GM12878 (cell line): Measurements from ENCODE around the gene ADSS1. TPM values are rescaled to one million over a fixed set of nuclear protein-coding genes. Genes with fewer than 3 reads are reported as not detected.

Experiments used
- ATAC-seq: fragments of 200-7000 bp; cut with Tn5 transposase; 3 replicates; pipeline ENCODE4 v1.9.1; 2020; ENCODE audit warnings: mild to moderate bottlenecking, moderate library complexity
- BruUV-seq: library from RNA; stranded (reverse); fragments of 400-500 nt; replicated peaks from 2 replicates; lab custom pipeline; 2021; lab: Mats Ljungman, UMichigan
- CTCF ChIA-PET: fragments of 300-600 bp; sonication (Branson Sonifier 250); formaldehyde crosslinking; extraction: SDS; loops from one replicate; lab custom pipeline; 2021; ENCODE audit warnings: inconsistent platforms; lab: Yijun Ruan, JAX
- POLR2A ChIA-PET: fragments of 350-600 bp; formaldehyde crosslinking; extraction: SDS; loops from one replicate; lab custom pipeline; 2021; ENCODE audit warnings: inconsistent platforms; lab: Charles Lee
- RAD21 ChIA-PET: fragments of 300-600 bp; sonication (Branson Sonifier 250); formaldehyde crosslinking; loops from one replicate; lab custom pipeline; 2023; ENCODE audit warnings: antibody characterized with exemption; ENCODE audit not compliant: unreplicated experiment; lab: Charles Lee
- SMC1A ChIA-PET: fragments of 300-600 bp; sonication (Branson Sonifier 250); formaldehyde crosslinking; loops from one replicate; lab custom pipeline; 2023; ENCODE audit not compliant: unreplicated experiment, uncharacterized antibody; lab: Charles Lee
- DNase-seq: peaks from one replicate; pipeline ENCODE4 v3.0.0-alpha.2; 2011; ENCODE audit warnings: low read depth, low spot score
- FAIRE-seq: peaks from 3 replicates; lab custom pipeline; 2011; peaks lifted over from hg19 to GRCh38; lab: Jason Lieb, UNC
- H2AFZ ChIP-seq: 2 replicates; pipeline ENCODE4 v1.6.0; 2011; ENCODE audit warnings: low read depth, low read length, control low read depth; ENCODE audit not compliant: control insufficient read depth
- H3K27ac ChIP-seq: 2 replicates; pipeline ENCODE4 v1.5.1; 2011; ENCODE audit warnings: control low read depth; ENCODE audit not compliant: control insufficient read depth, insufficient read depth
- H3K27me3 ChIP-seq, 2 experiments: replicated peaks in 1 of 2; 2 replicates each; pipeline versions ENCODE4 v1.6.0 to v1.6.1; 2011; ENCODE audit warnings: low read length in 1 of 2; ENCODE audit not compliant: control insufficient read depth in 2 of 2, insufficient read depth in 2 of 2
- H3K36me3 ChIP-seq, 2 experiments: 2 replicates each; pipeline ENCODE4 v1.5.1; 2011; ENCODE audit warnings: low read length in 1 of 2; ENCODE audit not compliant: control insufficient read depth in 2 of 2, insufficient read depth in 2 of 2
- H3K4me1 ChIP-seq: 2 replicates; pipeline ENCODE4 v1.6.1; 2011; ENCODE audit warnings: mild to moderate bottlenecking, low read length, moderate library complexity, mixed read lengths; ENCODE audit not compliant: control insufficient read depth, insufficient read depth
- H3K4me2 ChIP-seq: 2 replicates; pipeline ENCODE4 v1.6.0; 2011; ENCODE audit warnings: control low read depth; ENCODE audit not compliant: control insufficient read depth, insufficient read depth
- H3K4me3 ChIP-seq: fragments of 200-600 bp; sonication (generic); 2 replicates; pipeline ENCODE4 v1.5.1; 2016
- H3K79me2 ChIP-seq: 2 replicates; pipeline ENCODE4 v1.6.0; 2011; ENCODE audit warnings: low read length; ENCODE audit not compliant: control insufficient read depth, insufficient read depth
- H3K9ac ChIP-seq: 2 replicates; pipeline ENCODE4 v1.8.0; 2011; ENCODE audit warnings: low read length, control low read depth, mixed read lengths; ENCODE audit not compliant: control insufficient read depth, insufficient read depth
- H3K9me3 ChIP-seq: replicated peaks from 3 replicates; pipeline ENCODE4 v1.5.1; 2011; ENCODE audit warnings: mild to moderate bottlenecking, low read length; ENCODE audit not compliant: control insufficient read depth, insufficient read depth
- H4K20me1 ChIP-seq: 2 replicates; pipeline ENCODE4 v1.6.0; 2011; ENCODE audit not compliant: control insufficient read depth, insufficient read depth
- ATF7 ChIP-seq: fragments of 450-650 bp; IDR thresholded peaks from 2 replicates; pipeline ENCODE4 v1.6.1; 2016; ENCODE audit warnings: low read depth, mild to moderate bottlenecking
- E2F8 ChIP-seq: fragments of 450-650 bp; IDR thresholded peaks from 2 replicates; pipeline ENCODE4 v1.6.1; 2018; ENCODE audit warnings: mild to moderate bottlenecking, low read depth, moderate library complexity; ENCODE audit not compliant: partially characterized antibody
- EP300 ChIP-seq, 2 experiments: fragments of 150-350 bp in 1 of 2; IDR thresholded peaks; 2 replicates each; pipeline ENCODE4 v1.6.1; 2011 to 2012; ENCODE audit warnings: low read depth in 2 of 2, low read length in 2 of 2, borderline replicate concordance in 1 of 2, improper control_type of control experiment in 1 of 2, inconsistent platforms in 1 of 2; ENCODE audit not compliant: control insufficient read depth in 1 of 2
- FOXM1 ChIP-seq: IDR thresholded peaks from 2 replicates; pipeline ENCODE4 v1.6.1; 2012; ENCODE audit warnings: low read depth, mild to moderate bottlenecking, inconsistent platforms, low read length, moderate library complexity
- HDGF ChIP-seq: fragments of 450-650 bp; IDR thresholded peaks from 2 replicates; pipeline ENCODE4 v1.6.1; 2016; ENCODE audit warnings: antibody characterized with exemption
- KAT2A ChIP-seq: conservative IDR thresholded peaks from 2 replicates; pipeline ENCODE4 v1.6.1; 2011; ENCODE audit warnings: low read depth, low read length; ENCODE audit not compliant: control insufficient read depth
- NR2C2 ChIP-seq: IDR thresholded peaks from 2 replicates; pipeline ENCODE4 v1.6.1; 2011; ENCODE audit warnings: borderline replicate concordance, low read depth; ENCODE audit not compliant: control insufficient read depth, insufficient read length
- PKNOX1 ChIP-seq: fragments of 450-650 bp; IDR thresholded peaks from 2 replicates; pipeline ENCODE4 v1.6.1; 2016; ENCODE audit warnings: mild to moderate bottlenecking
- SMAD5 ChIP-seq: IDR thresholded peaks from 2 replicates; pipeline ENCODE4 v1.6.1; 2016; ENCODE audit warnings: antibody characterized with exemption, low read depth
- WRNIP1 ChIP-seq: IDR thresholded peaks from 2 replicates; pipeline ENCODE4 v1.6.1; 2011; ENCODE audit warnings: low read depth, low read length, improper control_type of control experiment, borderline replicate concordance
- ZNF207 ChIP-seq: fragments of 450-650 bp; IDR thresholded peaks from 2 replicates; pipeline ENCODE4 v1.6.1; 2014; ENCODE audit warnings: antibody characterized with exemption, mild to moderate bottlenecking, borderline replicate concordance
- ZSCAN29 ChIP-seq: fragments of 450-650 bp; IDR thresholded peaks from 2 replicates; pipeline ENCODE4 v1.6.1; 2017; ENCODE audit warnings: mild to moderate bottlenecking, moderate library complexity
- WGBS: methylation state at CpG from one replicate; pipeline ENCODE4 v1.1.6; 2016; ENCODE audit warnings: low lambda C conversion rate; ENCODE audit not compliant: insufficient replicate concordance, insufficient coverage; ENCODE audit errors: missing lambda C conversion rate; 5-methylcytosine and 5-hydroxymethylcytosine counted together
- in situ Hi-C: fragments of 300-500 bp; cut with MboI; formaldehyde crosslinking; loops from 9 replicates; pipeline ENCODE4 v1.14.3; 2018; ENCODE audit warnings: mixed read lengths
- intact Hi-C: fragments of 100-400 bp; cut with micrococcal nuclease; formaldehyde crosslinking; loops from one replicate; pipeline ENCODE4 v1.14.2; 2022; ENCODE audit not compliant: unreplicated experiment
- polyA plus RNA-seq, 11 experiments: library from polyadenylated mRNA; depleted of rRNA in 4 of 11; unstranded in 6 of 11; stranded (reverse) in 5 of 11; fragments of >200 nt; fragmentation: Nextera tagmentation in 4 of 11; fragmentation: Illumina TruSeq in 1 of 11; extraction: Ambion mirVana in 4 of 11; extraction: Trizol in 1 of 11; gene quantifications; 1 replicate in 1 of 11; 2 replicates in 10 of 11; pipeline versions ENCODE4 v1.2.1 to v1.2.3, GENCODE V29; 2011 to 2016; ENCODE audit warnings: inconsistent platforms in 2 of 11, missing spikeins in 2 of 11, low read depth in 1 of 11
- total RNA-seq, 4 experiments: library from RNA; depleted of rRNA in 3 of 4; stranded (reverse); fragments of >200 nt in 3 of 4; fragmentation: Illumina TruSeq in 1 of 4; extraction: Trizol in 1 of 4; gene quantifications; 2 replicates each; pipeline versions ENCODE4 v1.2.1 to v1.2.3, GENCODE V29; 2013 to 2021

ADSS1 gene
- total and polyA plus RNA-seq, 10 of the 15 experiments (the other 5 are each of a cell fraction or from before 2014, with no cell fraction given): 0.11 to 0.45 (median 0.28) TPM; not detected in 5

GRCh38 chr14:104791425-104791824, 67.4 kb downstream of the ADSS1 start:
- no peaks in the 10 kb centered on the region for H3K27me3 ChIP-seq
- ChIA-PET SMC1A (no interaction called here), POLR2A (interaction anchor here (1.0 kb wide), 1 partner anchor 61 kb away, joined by 3 read pairs; no protein-coding TSS in a partner anchor), CTCF (interaction anchor here (0.9 to 1.0 kb wide), 2 partner anchors 23 to 144 kb away, joined by 3 read pairs; no protein-coding TSS in a partner anchor), RAD21 (no interaction called here)
- no peak overlapping the region for H3K27ac ChIP-seq
- no peak for ATAC-seq
- H4K20me1 ChIP-seq: peaks cover 3% of the 10 kb centered on the region; the same call in 1 of the 2 replicates
- intact Hi-C loops: no loop called here
- BruUV-seq: no TSS peak
- no peak for DNase-seq
- no peak overlapping the region for H2AFZ ChIP-seq
- FAIRE-seq: no peak
- peaks cover 26% of the 10 kb centered on the region for H3K79me2 ChIP-seq
- in situ Hi-C loops: no loop called here
- H3K9me3 ChIP-seq: no peaks in the 10 kb centered on the region
- TF ChIP-seq ZNF207 (no peak), KAT2A (no peak), ZSCAN29 (no peak), NR2C2 (no peak), FOXM1 (no peak), ATF7 (no peak), EP300 (IDR thresholded peaks at IDR 0.05; ENCODE audit: borderline replicate concordance in 1 of 2, control insufficient read depth in 1 of 2, low read depth in 2 of 2, low read length in 2 of 2) (no peak), E2F8 (no peak), PKNOX1 (no peak), HDGF (no peak), SMAD5 (no peak), WRNIP1 (no peak)
- H3K4me3 ChIP-seq: no peak overlapping the region
- peaks cover 16% of the 10 kb centered on the region for H3K4me1 ChIP-seq
- 91% methylated on average over 9 of the region's 9 CpGs for WGBS
- H3K36me3 ChIP-seq: peaks cover 0 to 8% of the 10 kb centered on the region in 2 experiments; a peak in 2 of 4 replicates
- H3K9ac ChIP-seq: no peak overlapping the region
- H3K4me2 ChIP-seq: no peak overlapping the region
